Measurements from ENCODE around the gene TLK2. TPM values are rescaled to one million over a fixed set of nuclear protein-coding genes. Genes with fewer than 3 reads are reported as not detected.

The TLK2 gene
- total RNA-seq, 2 donors from 2014 or later, result 45.2 to 71.5 TPM

DNA sequence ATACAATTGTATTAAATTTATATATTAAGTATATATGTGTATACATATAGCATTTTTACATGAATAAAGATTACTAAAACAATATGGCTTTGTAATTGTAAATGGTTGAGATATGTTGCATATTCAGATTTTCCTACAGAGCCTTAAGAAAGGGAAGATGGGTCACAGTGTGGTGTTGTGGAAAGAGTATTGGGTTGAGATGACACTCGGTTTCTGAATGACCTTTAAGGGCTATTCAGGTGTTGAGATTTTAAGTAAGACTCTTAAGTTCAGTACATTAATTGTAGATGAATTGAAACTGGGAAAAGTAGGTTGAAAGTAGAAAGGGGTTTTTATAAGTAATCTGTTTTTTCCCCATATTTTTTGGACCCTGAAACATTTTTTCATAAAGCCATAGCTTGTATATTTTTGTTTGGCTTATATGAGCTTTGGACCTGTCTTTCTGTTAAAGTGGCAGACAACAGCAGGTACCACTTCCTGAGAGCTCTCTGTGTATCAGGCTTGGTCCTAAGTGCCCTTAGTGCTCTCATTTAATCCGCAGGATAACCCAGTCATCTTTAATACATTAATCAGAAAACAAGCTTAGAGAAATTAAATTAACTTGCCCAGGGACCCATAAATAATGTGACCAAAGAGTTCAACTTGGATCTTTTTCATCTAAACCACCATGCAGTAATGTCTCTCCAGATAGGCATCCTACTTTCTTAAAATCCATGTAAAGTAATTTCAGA lies 100.3 kb downstream of the TLK2 start:
- no peak overlapping the region for H3K4me3 ChIP-seq
- no peak overlapping the region for H3K27ac ChIP-seq
- peaks cover 14% of the 10 kb centered on the region for H3K36me3 ChIP-seq
- H3K9me3 ChIP-seq, result no peaks in the 10 kb centered on the region
- no peaks in the 10 kb centered on the region for H3K27me3 ChIP-seq (replicated peaks; ENCODE audit: insufficient read depth)
- ATAC-seq (ENCODE audit: insufficient number of reproducible peaks, low FRiP score, low read depth) (no peak), DNase-seq (ENCODE audit: low spot score) (no peak)
- H3K4me1 ChIP-seq (ENCODE audit: control insufficient read depth in 1 of 2, low read depth in 2 of 2), result no peaks in the 10 kb centered on the region
- TF ChIP-seq, protein P1, sequence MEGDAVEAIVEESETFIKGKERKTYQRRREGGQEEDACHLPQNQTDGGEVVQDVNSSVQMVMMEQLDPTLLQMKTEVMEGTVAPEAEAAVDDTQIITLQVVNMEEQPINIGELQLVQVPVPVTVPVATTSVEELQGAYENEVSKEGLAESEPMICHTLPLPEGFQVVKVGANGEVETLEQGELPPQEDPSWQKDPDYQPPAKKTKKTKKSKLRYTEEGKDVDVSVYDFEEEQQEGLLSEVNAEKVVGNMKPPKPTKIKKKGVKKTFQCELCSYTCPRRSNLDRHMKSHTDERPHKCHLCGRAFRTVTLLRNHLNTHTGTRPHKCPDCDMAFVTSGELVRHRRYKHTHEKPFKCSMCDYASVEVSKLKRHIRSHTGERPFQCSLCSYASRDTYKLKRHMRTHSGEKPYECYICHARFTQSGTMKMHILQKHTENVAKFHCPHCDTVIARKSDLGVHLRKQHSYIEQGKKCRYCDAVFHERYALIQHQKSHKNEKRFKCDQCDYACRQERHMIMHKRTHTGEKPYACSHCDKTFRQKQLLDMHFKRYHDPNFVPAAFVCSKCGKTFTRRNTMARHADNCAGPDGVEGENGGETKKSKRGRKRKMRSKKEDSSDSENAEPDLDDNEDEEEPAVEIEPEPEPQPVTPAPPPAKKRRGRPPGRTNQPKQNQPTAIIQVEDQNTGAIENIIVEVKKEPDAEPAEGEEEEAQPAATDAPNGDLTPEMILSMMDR (IDR thresholded peaks at IDR 0.05), result no peak

DNA sequence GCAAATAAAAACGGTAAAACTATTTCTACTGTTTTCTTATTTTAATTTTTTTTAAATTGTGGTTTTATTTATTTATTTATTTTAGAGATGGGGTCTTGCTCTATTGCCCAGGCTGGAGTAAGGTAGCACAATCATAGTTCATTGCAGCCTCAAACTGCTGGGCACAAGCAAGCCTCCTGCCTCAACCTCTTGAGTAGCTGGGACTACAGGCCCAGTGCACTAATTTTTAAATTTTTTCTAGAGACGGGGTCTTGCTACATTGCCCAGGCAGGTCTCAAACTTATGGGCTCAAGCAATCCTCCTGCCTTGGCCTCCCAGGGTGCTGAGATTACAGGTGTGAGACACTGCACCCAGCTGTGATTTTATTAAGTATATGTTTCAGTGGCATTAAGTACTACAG lies 102.3 kb downstream of the TLK2 start:
- Histone ChIP-seq H3K9me3 (no peaks in the 10 kb centered on the region), H3K27me3 (replicated peaks; ENCODE audit: insufficient read depth) (no peaks in the 10 kb centered on the region), H3K4me3 (no peak overlapping the region), H3K4me1 (ENCODE audit: control insufficient read depth in 1 of 2, low read depth in 2 of 2) (no peaks in the 10 kb centered on the region), H3K36me3 (peaks cover 13% of the 10 kb centered on the region), H3K27ac (no peak overlapping the region)
- DNase-seq (ENCODE audit: low spot score), result no peak
- TF ChIP-seq, protein P1 (IDR thresholded peaks at IDR 0.05), result no peak
- no peak for ATAC-seq (ENCODE audit: insufficient number of reproducible peaks, low FRiP score, low read depth)

DNA sequence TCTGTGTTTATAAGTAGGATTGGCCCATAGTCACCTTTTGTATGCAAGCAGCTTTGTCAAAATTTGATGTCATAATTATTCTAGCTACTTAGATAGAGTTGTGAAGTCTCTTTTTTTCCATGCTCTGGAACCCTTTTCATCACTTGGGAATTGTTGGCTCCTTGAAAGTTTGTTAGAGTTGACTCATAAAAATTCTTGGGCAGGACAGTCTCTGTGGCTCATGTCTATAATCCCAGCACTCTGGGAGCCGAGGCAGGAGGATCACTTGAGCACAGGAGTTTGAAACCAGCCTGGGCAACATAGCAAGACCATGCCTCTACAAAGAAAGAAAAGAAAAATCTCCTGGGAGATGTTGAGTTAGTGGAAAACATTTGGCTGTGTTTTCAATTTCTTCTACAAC lies 103.1 kb downstream of the TLK2 start:
- no peaks in the 10 kb centered on the region for H3K9me3 ChIP-seq
- H3K27me3 ChIP-seq (replicated peaks; ENCODE audit: insufficient read depth), result no peaks in the 10 kb centered on the region
- ATAC-seq (ENCODE audit: insufficient number of reproducible peaks, low FRiP score, low read depth) (no peak), DNase-seq (ENCODE audit: low spot score) (no peak)
- no peak overlapping the region for H3K27ac ChIP-seq
- no peaks in the 10 kb centered on the region for H3K4me1 ChIP-seq (ENCODE audit: control insufficient read depth in 1 of 2, low read depth in 2 of 2)
- no peak overlapping the region for H3K4me3 ChIP-seq
- H3K36me3 ChIP-seq, result peaks cover 15% of the 10 kb centered on the region
- TF ChIP-seq, protein P1 (IDR thresholded peaks at IDR 0.05), result no peak

DNA sequence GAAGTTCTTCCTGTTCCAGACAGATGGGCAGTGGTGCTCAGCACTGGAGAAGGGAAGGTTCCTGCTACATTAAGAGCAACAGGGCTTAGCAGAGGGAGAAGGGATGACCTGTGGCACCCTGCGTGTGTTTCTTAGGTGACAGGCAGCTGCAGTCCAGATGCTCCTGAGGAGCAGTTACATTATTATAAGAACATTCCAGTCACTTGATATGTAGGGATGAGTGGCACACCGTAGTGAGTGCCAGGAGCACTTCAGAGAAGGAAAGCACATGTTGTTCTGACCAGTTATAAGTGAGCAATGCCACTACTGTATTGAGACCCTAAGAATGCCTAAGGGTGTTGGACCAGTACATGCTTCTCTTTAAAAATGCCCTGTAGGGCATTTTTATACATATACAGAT lies 108.9 kb downstream of the TLK2 start:
- no peak for ATAC-seq (ENCODE audit: insufficient number of reproducible peaks, low FRiP score, low read depth)
- Histone ChIP-seq H3K9me3 (no peaks in the 10 kb centered on the region), H3K36me3 (peaks cover 20% of the 10 kb centered on the region)

DNA sequence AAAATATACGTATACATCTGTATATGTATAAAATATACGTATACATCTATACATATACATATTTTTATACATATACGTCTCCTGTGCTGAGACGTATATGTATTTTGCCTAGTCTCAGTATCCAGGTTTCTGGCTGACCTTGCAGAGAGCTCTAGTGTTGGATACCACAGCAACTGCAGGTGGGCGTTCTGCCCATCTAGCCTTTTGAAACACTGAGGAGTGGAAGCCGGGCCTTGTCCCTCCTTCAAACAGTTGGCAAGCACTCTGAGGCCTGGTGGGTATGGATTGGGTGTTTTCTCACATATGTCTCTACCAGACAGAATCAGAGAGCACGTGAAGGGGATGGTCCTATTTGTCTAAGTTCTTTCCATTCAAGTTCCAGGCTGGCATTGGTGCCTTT lies 109.5 kb downstream of the TLK2 start:
- Histone ChIP-seq H3K27ac (no peak overlapping the region), H3K9me3 (no peaks in the 10 kb centered on the region), H3K36me3 (peaks cover 23% of the 10 kb centered on the region), H3K27me3 (replicated peaks; ENCODE audit: insufficient read depth) (no peaks in the 10 kb centered on the region), H3K4me3 (no peak overlapping the region), H3K4me1 (ENCODE audit: control insufficient read depth in 1 of 2, low read depth in 2 of 2) (no peaks in the 10 kb centered on the region)
- ATAC-seq (ENCODE audit: insufficient number of reproducible peaks, low FRiP score, low read depth) (no peak), DNase-seq (ENCODE audit: low spot score) (no peak)
- TF ChIP-seq, protein P1 (IDR thresholded peaks at IDR 0.05), result no peak

More for the DNA sequence above, 108.9 kb downstream of the TLK2 start:
- H3K4me1 ChIP-seq (ENCODE audit: control insufficient read depth in 1 of 2, low read depth in 2 of 2), result no peaks in the 10 kb centered on the region
- DNase-seq (ENCODE audit: low spot score), result no peak
- H3K4me3 ChIP-seq, result no peak overlapping the region
- H3K27ac ChIP-seq, result no peak overlapping the region
- TF ChIP-seq, protein P1 (IDR thresholded peaks at IDR 0.05), result no peak
- H3K27me3 ChIP-seq (replicated peaks; ENCODE audit: insufficient read depth), result no peaks in the 10 kb centered on the region
